K562 (cell line): ENCODE results near the gene GALM. TPM values are rescaled to one million over a fixed set of nuclear protein-coding genes. Genes with fewer than 3 reads are reported as not detected.

Experiments
- CBX1 ChIP-seq: sonication (generic); IDR thresholded peaks from 2 replicates; pipeline ENCODE4 v1.6.1; 2016; ENCODE audit warnings: antibody characterized with exemption, low read depth, mild to moderate bottlenecking
- GABPA ChIP-seq: fragments of 200-800 bp; sonication (Bioruptor generic); conservative IDR thresholded peaks from 2 replicates; pipeline ENCODE4 v1.6.1; 2016; ENCODE audit warnings: low read depth, missing genetic modification characterization, missing compliant biosample characterization
- HNRNPH1 ChIP-seq: fragments of 200-400 bp; formaldehyde crosslinking; optimal IDR thresholded peaks from 2 replicates; pipeline ENCODE3; 2017; ENCODE audit warnings: low read depth, mild to moderate bottlenecking, low read length, moderate library complexity
- KLF10 ChIP-seq: fragments of 250-450 bp; sonication (Bioruptor Pico); IDR thresholded peaks from 2 replicates; pipeline ENCODE4 v1.6.1; 2021; ENCODE audit warnings: matching md5 sums
- RFX7 ChIP-seq: fragments of 250-450 bp; sonication (Bioruptor Pico); IDR thresholded peaks from 2 replicates; pipeline ENCODE4 v1.5.1; 2021; ENCODE audit warnings: mild to moderate bottlenecking
- ZNF354B ChIP-seq: fragments of 250-450 bp; sonication (Bioruptor Pico); IDR thresholded peaks from 2 replicates; pipeline ENCODE4 v1.4.0; 2020
- ZNF644 ChIP-seq: fragments of 200-800 bp; sonication (Bioruptor generic); IDR thresholded peaks from 2 replicates; pipeline ENCODE4 v1.6.1; 2016; ENCODE audit warnings: low read depth, missing genetic modification characterization, missing compliant biosample characterization
- ZNF696 ChIP-seq: fragments of 250-450 bp; sonication (Bioruptor Pico); conservative IDR thresholded peaks from 2 replicates; pipeline ENCODE4 v1.4.0; 2020; ENCODE audit warnings: mild to moderate bottlenecking, moderate library complexity
- polyA plus RNA-seq, 8 experiments: library from polyadenylated mRNA; depleted of rRNA in 4 of 8; stranded (reverse) in 5 of 8; unstranded in 3 of 8; fragments of >200 nt; fragmentation: Nextera tagmentation in 2 of 8; fragmentation: Illumina TruSeq in 1 of 8; extraction: Ambion mirVana in 2 of 8; extraction: Trizol in 1 of 8; gene quantifications; 2 replicates each; pipeline versions ENCODE4 v1.2.1 to v1.2.3, GENCODE V29; 2011 to 2014; ENCODE audit warnings: inconsistent platforms in 1 of 8, missing spikeins in 1 of 8
- total RNA-seq, 7 experiments: library from RNA; depleted of rRNA in 6 of 7; stranded (reverse); fragments of >200 nt in 6 of 7; fragmentation: Illumina TruSeq in 2 of 7; extraction: Trizol in 2 of 7; gene quantifications; 2 replicates each; pipeline versions ENCODE4 v1.2.1 to v1.2.3, GENCODE V29; 2011 to 2021; ENCODE audit warnings: low replicate concordance in 1 of 7
- TF ChIP-seq, protein P1 (sequence below): fragments of 450-650 bp; formaldehyde crosslinking; IDR thresholded peaks from 2 replicates; pipeline ENCODE4 v1.4.0; 2020; ENCODE audit warnings: mild to moderate bottlenecking, mixed read lengths
- TF ChIP-seq, protein P2 (sequence below): sonication (generic); formaldehyde crosslinking; IDR thresholded peaks from 2 replicates; pipeline ENCODE4 v1.8.1; 2023; ENCODE audit warnings: missing genetic modification reagents, mild to moderate bottlenecking, borderline replicate concordance
- TF ChIP-seq, protein P3 (sequence below), 3 experiments: fragments of 200-800 bp in 1 of 3; sonication (Bioruptor generic) in 1 of 3; sonication (generic) in 1 of 3; formaldehyde crosslinking in 1 of 3; IDR thresholded peaks; 2 replicates each; pipeline versions ENCODE4 v1.6.1 to v1.8.0; 2016 to 2022; ENCODE audit warnings: mild to moderate bottlenecking in 2 of 3, missing compliant biosample characterization in 2 of 3, missing genetic modification characterization in 2 of 3, missing genetic modification reagents in 1 of 3
- TF ChIP-seq, protein P4 (sequence below), 2 experiments: fragments of 450-650 bp; IDR thresholded peaks; 2 replicates each; pipeline ENCODE4 v1.6.1; 2016
- TF ChIP-seq, protein P5 (sequence below): fragments of 450-650 bp; IDR thresholded peaks from 2 replicates; pipeline ENCODE4 v1.6.1; 2017; ENCODE audit warnings: antibody characterized with exemption

The GALM gene
- total and polyA plus RNA-seq, 9 of the 15 experiments (the other 6 are each of a cell fraction or from before 2014, with no cell fraction given) = 22.1 to 51.7 (median 27.9) TPM

DNA sequence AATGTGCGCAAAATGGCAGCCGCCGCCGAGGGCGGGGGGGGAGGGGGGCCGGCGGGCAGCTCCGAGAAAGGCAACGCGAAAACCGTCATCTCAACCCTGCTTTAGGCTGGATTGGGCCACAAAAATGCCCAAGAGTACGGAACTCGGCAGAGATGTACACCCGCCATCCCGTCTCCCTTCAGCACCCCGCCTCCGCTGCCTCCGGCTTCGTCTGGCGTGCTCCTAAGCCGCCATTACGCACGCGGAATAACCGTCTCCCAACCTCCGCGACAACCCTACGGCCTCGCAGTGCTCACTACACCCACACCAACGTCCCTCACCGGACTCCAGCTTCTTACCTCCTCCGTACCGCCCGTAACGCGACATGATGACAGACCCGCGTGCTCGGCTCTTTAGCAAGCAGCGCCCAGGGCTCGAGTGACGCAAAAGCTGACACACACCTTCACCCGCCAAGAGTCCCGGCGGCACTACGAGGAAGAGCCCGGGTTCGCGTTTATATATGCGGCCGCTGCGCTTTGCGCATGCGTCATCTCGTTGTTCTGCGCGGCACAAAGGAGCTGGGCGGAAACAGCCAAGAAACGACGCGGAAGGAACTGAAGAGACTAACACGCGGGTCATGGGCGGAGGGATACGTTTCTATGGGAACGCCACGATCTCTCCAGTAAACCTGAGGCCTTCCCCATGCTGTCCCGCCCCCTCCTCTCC lies 85.1 kb downstream of the GALM start, which contains the start of gene SRSF7 (continued):
- TF ChIP-seq, protein P1, sequence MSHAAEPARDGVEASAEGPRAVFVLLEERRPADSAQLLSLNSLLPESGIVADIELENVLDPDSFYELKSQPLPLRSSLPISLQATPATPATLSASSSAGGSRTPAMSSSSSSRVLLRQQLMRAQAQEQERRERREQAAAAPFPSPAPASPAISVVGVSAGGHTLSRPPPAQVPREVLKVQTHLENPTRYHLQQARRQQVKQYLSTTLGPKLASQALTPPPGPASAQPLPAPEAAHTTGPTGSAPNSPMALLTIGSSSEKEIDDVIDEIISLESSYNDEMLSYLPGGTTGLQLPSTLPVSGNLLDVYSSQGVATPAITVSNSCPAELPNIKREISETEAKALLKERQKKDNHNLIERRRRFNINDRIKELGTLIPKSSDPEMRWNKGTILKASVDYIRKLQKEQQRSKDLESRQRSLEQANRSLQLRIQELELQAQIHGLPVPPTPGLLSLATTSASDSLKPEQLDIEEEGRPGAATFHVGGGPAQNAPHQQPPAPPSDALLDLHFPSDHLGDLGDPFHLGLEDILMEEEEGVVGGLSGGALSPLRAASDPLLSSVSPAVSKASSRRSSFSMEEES = no peak
- TF ChIP-seq KLF10 (CRISPR knock-in tag) (no peak; the same call in 1 of the 2 replicates), ZNF696 (CRISPR knock-in tag) (peak; percentile 60; the same call in 1 of the 2 replicates), CBX1 (peak; percentile 99), ZNF354B (CRISPR knock-in tag) (no peak), GABPA (tag) (peak; percentile 79), RFX7 (CRISPR knock-in tag) (0 out of 2 replicates have a peak, but pooled peaks have one; percentile 43), HNRNPH1 (no peak), ZNF644 (tag) (0 out of 2 replicates have a peak, but pooled peaks have one; percentile 59)
- TF ChIP-seq, protein P2, sequence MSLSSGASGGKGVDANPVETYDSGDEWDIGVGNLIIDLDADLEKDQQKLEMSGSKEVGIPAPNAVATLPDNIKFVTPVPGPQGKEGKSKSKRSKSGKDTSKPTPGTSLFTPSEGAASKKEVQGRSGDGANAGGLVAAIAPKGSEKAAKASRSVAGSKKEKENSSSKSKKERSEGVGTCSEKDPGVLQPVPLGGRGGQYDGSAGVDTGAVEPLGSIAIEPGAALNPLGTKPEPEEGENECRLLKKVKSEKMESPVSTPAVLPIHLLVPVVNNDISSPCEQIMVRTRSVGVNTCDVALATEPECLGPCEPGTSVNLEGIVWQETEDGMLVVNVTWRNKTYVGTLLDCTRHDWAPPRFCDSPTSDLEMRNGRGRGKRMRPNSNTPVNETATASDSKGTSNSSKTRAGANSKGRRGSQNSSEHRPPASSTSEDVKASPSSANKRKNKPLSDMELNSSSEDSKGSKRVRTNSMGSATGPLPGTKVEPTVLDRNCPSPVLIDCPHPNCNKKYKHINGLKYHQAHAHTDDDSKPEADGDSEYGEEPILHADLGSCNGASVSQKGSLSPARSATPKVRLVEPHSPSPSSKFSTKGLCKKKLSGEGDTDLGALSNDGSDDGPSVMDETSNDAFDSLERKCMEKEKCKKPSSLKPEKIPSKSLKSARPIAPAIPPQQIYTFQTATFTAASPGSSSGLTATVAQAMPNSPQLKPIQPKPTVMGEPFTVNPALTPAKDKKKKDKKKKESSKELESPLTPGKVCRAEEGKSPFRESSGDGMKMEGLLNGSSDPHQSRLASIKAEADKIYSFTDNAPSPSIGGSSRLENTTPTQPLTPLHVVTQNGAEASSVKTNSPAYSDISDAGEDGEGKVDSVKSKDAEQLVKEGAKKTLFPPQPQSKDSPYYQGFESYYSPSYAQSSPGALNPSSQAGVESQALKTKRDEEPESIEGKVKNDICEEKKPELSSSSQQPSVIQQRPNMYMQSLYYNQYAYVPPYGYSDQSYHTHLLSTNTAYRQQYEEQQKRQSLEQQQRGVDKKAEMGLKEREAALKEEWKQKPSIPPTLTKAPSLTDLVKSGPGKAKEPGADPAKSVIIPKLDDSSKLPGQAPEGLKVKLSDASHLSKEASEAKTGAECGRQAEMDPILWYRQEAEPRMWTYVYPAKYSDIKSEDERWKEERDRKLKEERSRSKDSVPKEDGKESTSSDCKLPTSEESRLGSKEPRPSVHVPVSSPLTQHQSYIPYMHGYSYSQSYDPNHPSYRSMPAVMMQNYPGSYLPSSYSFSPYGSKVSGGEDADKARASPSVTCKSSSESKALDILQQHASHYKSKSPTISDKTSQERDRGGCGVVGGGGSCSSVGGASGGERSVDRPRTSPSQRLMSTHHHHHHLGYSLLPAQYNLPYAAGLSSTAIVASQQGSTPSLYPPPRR (CRISPR knock-in tag) = peak; percentile 98
- TF ChIP-seq, protein P3, sequence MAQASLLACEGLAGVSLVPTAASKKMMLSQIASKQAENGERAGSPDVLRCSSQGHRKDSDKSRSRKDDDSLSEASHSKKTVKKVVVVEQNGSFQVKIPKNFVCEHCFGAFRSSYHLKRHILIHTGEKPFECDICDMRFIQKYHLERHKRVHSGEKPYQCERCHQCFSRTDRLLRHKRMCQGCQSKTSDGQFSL (CRISPR knock-in tag; IDR thresholded peaks at IDR 0.05) = peak; percentile 63
- TF ChIP-seq, protein P3 (tag; IDR thresholded peaks at IDR 0.05) = peak in 1 of 2 experiments; percentile 82; a peak in 2 of 4 replicates
- TF ChIP-seq, protein P4, sequence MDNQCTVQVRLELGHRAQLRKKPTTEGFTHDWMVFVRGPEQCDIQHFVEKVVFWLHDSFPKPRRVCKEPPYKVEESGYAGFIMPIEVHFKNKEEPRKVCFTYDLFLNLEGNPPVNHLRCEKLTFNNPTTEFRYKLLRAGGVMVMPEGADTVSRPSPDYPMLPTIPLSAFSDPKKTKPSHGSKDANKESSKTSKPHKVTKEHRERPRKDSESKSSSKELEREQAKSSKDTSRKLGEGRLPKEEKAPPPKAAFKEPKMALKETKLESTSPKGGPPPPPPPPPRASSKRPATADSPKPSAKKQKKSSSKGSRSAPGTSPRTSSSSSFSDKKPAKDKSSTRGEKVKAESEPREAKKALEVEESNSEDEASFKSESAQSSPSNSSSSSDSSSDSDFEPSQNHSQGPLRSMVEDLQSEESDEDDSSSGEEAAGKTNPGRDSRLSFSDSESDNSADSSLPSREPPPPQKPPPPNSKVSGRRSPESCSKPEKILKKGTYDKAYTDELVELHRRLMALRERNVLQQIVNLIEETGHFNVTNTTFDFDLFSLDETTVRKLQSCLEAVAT (IDR thresholded peaks at IDR 0.05) = peak; percentile 95 to 96
- TF ChIP-seq, protein P5, sequence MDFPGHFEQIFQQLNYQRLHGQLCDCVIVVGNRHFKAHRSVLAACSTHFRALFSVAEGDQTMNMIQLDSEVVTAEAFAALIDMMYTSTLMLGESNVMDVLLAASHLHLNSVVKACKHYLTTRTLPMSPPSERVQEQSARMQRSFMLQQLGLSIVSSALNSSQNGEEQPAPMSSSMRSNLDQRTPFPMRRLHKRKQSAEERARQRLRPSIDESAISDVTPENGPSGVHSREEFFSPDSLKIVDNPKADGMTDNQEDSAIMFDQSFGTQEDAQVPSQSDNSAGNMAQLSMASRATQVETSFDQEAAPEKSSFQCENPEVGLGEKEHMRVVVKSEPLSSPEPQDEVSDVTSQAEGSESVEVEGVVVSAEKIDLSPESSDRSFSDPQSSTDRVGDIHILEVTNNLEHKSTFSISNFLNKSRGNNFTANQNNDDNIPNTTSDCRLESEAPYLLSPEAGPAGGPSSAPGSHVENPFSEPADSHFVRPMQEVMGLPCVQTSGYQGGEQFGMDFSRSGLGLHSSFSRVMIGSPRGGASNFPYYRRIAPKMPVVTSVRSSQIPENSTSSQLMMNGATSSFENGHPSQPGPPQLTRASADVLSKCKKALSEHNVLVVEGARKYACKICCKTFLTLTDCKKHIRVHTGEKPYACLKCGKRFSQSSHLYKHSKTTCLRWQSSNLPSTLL = no peak
